Neuronal stem cell (in vitro differentiated cells): ENCODE measurements around the gene VPS16.

Experiments
- DNase-seq: peaks from one replicate; pipeline ENCODE4 v3.0.0-alpha.2; 2013; ENCODE audit warnings: low spot score
- H2AFZ ChIP-seq: one replicate; pipeline ENCODE4 v1.6.1; 2013; ENCODE audit warnings: mild to moderate bottlenecking, low read length, inconsistent platforms
- H2AK5ac ChIP-seq: 2 replicates; pipeline ENCODE4 v1.6.1; 2013; ENCODE audit warnings: low read depth, mild to moderate bottlenecking, inconsistent platforms, low read length, moderate library complexity, mixed read lengths
- H2BK120ac ChIP-seq: 2 replicates; pipeline ENCODE4 v1.6.1; 2013; ENCODE audit warnings: low read depth, mild to moderate bottlenecking, inconsistent platforms, low read length, moderate library complexity, mixed read lengths
- H2BK12ac ChIP-seq: one replicate; pipeline ENCODE4 v1.6.1; 2013; ENCODE audit warnings: low read length, inconsistent platforms
- H2BK15ac ChIP-seq: 2 replicates; pipeline ENCODE4 v1.6.1; 2013; ENCODE audit warnings: mild to moderate bottlenecking, low read length, inconsistent platforms, mixed read lengths
- H2BK5ac ChIP-seq: one replicate; pipeline ENCODE4 v1.6.1; 2013; ENCODE audit warnings: inconsistent platforms, mild to moderate bottlenecking, low read length, moderate library complexity
- H3K14ac ChIP-seq: one replicate; pipeline ENCODE4 v1.6.1; 2013; ENCODE audit warnings: low read length, inconsistent platforms
- H3K18ac ChIP-seq: 2 replicates; pipeline ENCODE4 v1.6.1; 2013; ENCODE audit warnings: low read length, inconsistent platforms
- H3K23ac ChIP-seq: 2 replicates; pipeline ENCODE4 v1.6.1; 2013; ENCODE audit warnings: low read depth, mild to moderate bottlenecking, mixed read lengths, low read length, inconsistent platforms; ENCODE audit not compliant: poor library complexity
- H3K27ac ChIP-seq: replicated peaks from 3 replicates; pipeline ENCODE4 v1.5.1; 2013; ENCODE audit warnings: low read length, inconsistent platforms
- H3K27me3 ChIP-seq, 3 experiments: 2 replicates each; pipeline ENCODE4 v1.6.1; 2013; ENCODE audit warnings: low read length in 3 of 3, mild to moderate bottlenecking in 2 of 3, inconsistent platforms in 1 of 3, low read depth in 1 of 3, mixed read lengths in 1 of 3, moderate library complexity in 1 of 3; ENCODE audit not compliant: control insufficient read depth in 3 of 3, insufficient read depth in 3 of 3
- H3K36me3 ChIP-seq, 2 donors: replicated peaks in 1 of 2; 2 replicates each; pipeline ENCODE4 v1.6.1; 2013; ENCODE audit warnings: low read length in 2 of 2; ENCODE audit not compliant: control insufficient read depth in 2 of 2, insufficient read depth in 2 of 2
- H3K4ac ChIP-seq: 2 replicates; pipeline ENCODE4 v1.6.1; 2013; ENCODE audit warnings: inconsistent platforms, mild to moderate bottlenecking, low read length, moderate library complexity
- H3K4me1 ChIP-seq, 2 donors: 1 replicate in 1 of 2; 2 replicates in 1 of 2; pipeline ENCODE4 v1.6.1; 2013; ENCODE audit warnings: low read length in 2 of 2, low read depth in 1 of 2; ENCODE audit not compliant: control insufficient read depth in 2 of 2, insufficient read depth in 1 of 2
- H3K4me2 ChIP-seq: one replicate; pipeline ENCODE4 v1.6.1; 2013; ENCODE audit warnings: mild to moderate bottlenecking, low read length, inconsistent platforms; ENCODE audit not compliant: insufficient read depth, poor library complexity, severe bottlenecking
- H3K4me3 ChIP-seq, 2 donors: 2 replicates each; pipeline ENCODE4 v1.5.1; 2013; ENCODE audit warnings: low read length in 2 of 2, mild to moderate bottlenecking in 2 of 2, inconsistent platforms in 1 of 2, moderate library complexity in 1 of 2
- H3K79me1 ChIP-seq: one replicate; pipeline ENCODE4 v1.6.1; 2013; ENCODE audit warnings: low read depth, mild to moderate bottlenecking, inconsistent platforms, low read length, moderate library complexity
- H3K9ac ChIP-seq: one replicate; pipeline ENCODE4 v1.6.1; 2013; ENCODE audit warnings: mild to moderate bottlenecking, low read depth, low read length, inconsistent platforms; ENCODE audit not compliant: poor library complexity
- H3K9me3 ChIP-seq, 2 donors: replicated peaks in 1 of 2; 2 replicates each; pipeline versions ENCODE3 to v1.6.1; 2013; ENCODE audit warnings: low read length in 2 of 2, mild to moderate bottlenecking in 2 of 2, inconsistent platforms in 1 of 2, low read depth in 1 of 2, mixed read lengths in 1 of 2, moderate library complexity in 1 of 2; ENCODE audit not compliant: control insufficient read depth in 2 of 2, insufficient read depth in 1 of 2
- H4K8ac ChIP-seq: one replicate; pipeline ENCODE4 v1.6.1; 2013; ENCODE audit warnings: low read depth, mild to moderate bottlenecking, inconsistent platforms, low read length, moderate library complexity
- H4K91ac ChIP-seq: one replicate; pipeline ENCODE4 v1.6.1; 2013; ENCODE audit warnings: low read length, low read depth, mild to moderate bottlenecking, inconsistent platforms; ENCODE audit not compliant: poor library complexity
- WGBS, 2 donors: extraction: QIAGEN DNeasy Blood & Tissue Kit; methylation state at CpG; one replicate each; pipeline ENCODE4 v1.1.7; 2013; ENCODE audit warnings: missing lambda C conversion rate in 2 of 2, mixed read lengths in 1 of 2; ENCODE audit not compliant: insufficient read length in 2 of 2, insufficient replicate concordance in 1 of 2; ENCODE audit errors: extremely low coverage in 2 of 2; 5-methylcytosine and 5-hydroxymethylcytosine counted together

The VPS16 gene

DNA sequence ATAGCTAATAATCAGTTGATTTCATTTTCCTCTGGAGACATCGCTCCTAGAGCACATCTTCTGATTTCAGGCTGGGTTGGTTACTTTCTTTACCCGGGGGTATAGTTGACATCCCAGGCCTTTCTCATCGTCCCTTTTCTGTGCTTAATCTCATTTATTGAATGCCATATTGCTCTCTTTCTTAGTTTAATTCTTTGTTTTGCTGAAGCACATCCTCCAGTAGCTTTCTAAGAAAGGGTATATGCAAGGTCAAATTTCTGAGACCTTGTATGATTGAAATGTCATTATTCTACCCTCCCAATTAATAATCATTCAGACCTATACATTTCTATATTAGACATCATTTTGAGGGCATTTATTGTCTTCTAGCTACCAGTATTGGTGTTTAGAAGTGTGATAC is 28.4 kb upstream of the VPS16 start:
- H2BK5ac ChIP-seq, result no peak overlapping the region
- no peak overlapping the region for H2BK12ac ChIP-seq
- H3K4ac ChIP-seq, result no peak overlapping the region
- no peak overlapping the region for H2AK5ac ChIP-seq
- no peak overlapping the region for H2BK15ac ChIP-seq
- peaks cover 2 to 10% of the 10 kb centered on the region in 2 donors for H3K9me3 ChIP-seq
- no peak overlapping the region for H4K8ac ChIP-seq
- no peak overlapping the region for H2AFZ ChIP-seq
- no peaks in the 10 kb centered on the region for H3K79me1 ChIP-seq
- no CpG with 5 or more reads among the region's 3 CpGs for WGBS, 2 donors
- no peak overlapping the region for H3K9ac ChIP-seq
- no peak overlapping the region for H2BK120ac ChIP-seq
- DNase-seq, result no peak
- H3K23ac ChIP-seq, result no peak overlapping the region
- no peak overlapping the region for H4K91ac ChIP-seq
- H3K4me2 ChIP-seq, result no peak overlapping the region
- no peak overlapping the region for H3K27ac ChIP-seq
- no peaks in the 10 kb centered on the region for H3K4me1 ChIP-seq
- no peak overlapping the region for H3K14ac ChIP-seq
- H3K27me3 ChIP-seq, result peaks cover 2 to 7% (median 7%) of the 10 kb centered on the region in 3 experiments
- no peak overlapping the region for H3K4me3 ChIP-seq
- no peak overlapping the region for H3K18ac ChIP-seq
- no peaks in the 10 kb centered on the region for H3K36me3 ChIP-seq

DNA sequence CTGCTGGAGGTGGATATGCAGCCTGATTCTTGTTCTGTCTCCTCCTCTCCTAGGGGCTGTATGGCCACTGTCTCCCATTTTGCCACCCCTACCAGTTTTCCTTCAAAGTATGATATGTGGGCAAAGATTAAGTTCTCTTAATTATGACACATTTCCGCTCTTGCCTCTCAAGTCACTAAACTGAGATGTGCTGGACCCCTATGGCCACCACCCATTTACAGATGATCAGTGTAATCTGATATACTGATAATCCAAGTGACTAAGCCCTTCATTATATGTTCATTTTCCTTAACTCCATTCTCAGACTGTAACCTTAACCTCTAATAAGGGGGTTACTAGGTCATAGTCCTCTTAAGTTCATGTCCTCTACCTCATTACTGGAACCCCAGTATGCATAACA is 26.5 kb upstream of the VPS16 start:
- DNase-seq, result no peak
- peaks cover 0 to 10% of the 10 kb centered on the region in 2 donors for H3K9me3 ChIP-seq
- WGBS, 2 donors, result no CpG with 5 or more reads among the region's 1 CpG
- H2BK120ac ChIP-seq, result no peak overlapping the region
- no peak overlapping the region for H2BK15ac ChIP-seq
- H3K23ac ChIP-seq, result no peak overlapping the region
- no peak overlapping the region for H2BK5ac ChIP-seq
- H3K18ac ChIP-seq, result no peak overlapping the region
- H4K91ac ChIP-seq, result no peak overlapping the region
- no peaks in the 10 kb centered on the region for H3K4me1 ChIP-seq
- no peak overlapping the region for H3K14ac ChIP-seq
- no peak overlapping the region for H3K4me3 ChIP-seq
- no peak overlapping the region for H3K4me2 ChIP-seq
- peaks cover 0 to 24% (median 0%) of the 10 kb centered on the region in 3 experiments for H3K27me3 ChIP-seq
- H3K9ac ChIP-seq, result no peak overlapping the region
- H3K4ac ChIP-seq, result no peak overlapping the region
- H2BK12ac ChIP-seq, result no peak overlapping the region
- no peak overlapping the region for H2AFZ ChIP-seq
- H3K27ac ChIP-seq, result no peak overlapping the region
- H3K79me1 ChIP-seq, result no peaks in the 10 kb centered on the region
- no peak overlapping the region for H4K8ac ChIP-seq
- no peaks in the 10 kb centered on the region for H3K36me3 ChIP-seq
- no peak overlapping the region for H2AK5ac ChIP-seq

- Histone ChIP-seq H2BK5ac (no peak within 1 kb of the TSS), H2BK15ac (no peak within 1 kb of the TSS), H3K79me1 (no peaks in the 10 kb centered on the region), H4K8ac (no peak within 1 kb of the TSS), H3K14ac (no peak within 1 kb of the TSS), H4K91ac (no peak within 1 kb of the TSS), H2BK12ac (peak within 1 kb of the TSS; percentile 79), H3K9me3 (peaks cover 0 to 10% of the 10 kb centered on the region in 2 donors), H3K18ac (peak within 1 kb of the TSS; percentile 24), H3K4me2 (no peak within 1 kb of the TSS), H2AK5ac (peak within 1 kb of the TSS; percentile 35), H3K4me3 (no peak within 1 kb of the TSS), H2AFZ (no peak within 1 kb of the TSS), H3K36me3 (no peaks in the 10 kb centered on the region), H3K27ac (no peak within 1 kb of the TSS), H3K23ac (no peak within 1 kb of the TSS), H3K4ac (no peak within 1 kb of the TSS), H3K27me3 (peaks cover 0 to 28% (median 0%) of the 10 kb centered on the region in 3 experiments), H3K9ac (no peak within 1 kb of the TSS), H2BK120ac (no peak within 1 kb of the TSS), H3K4me1 (no peaks in the 10 kb centered on the region)
- no CpG with 5 or more reads among the region's 5 CpGs for WGBS, 2 donors
- DNase-seq, result no peak
Measured at GRCh38 chr20:2814587-2815051, 25.9 kb upstream of the VPS16 start, which contains the start of gene C20orf141. Gene C20orf141, plus strand, starts transcription at chr20:2814987. Its CDS starts 198 bp downstream, at chr20:2815185.

- no peak for DNase-seq
- H3K9ac ChIP-seq, result no peak overlapping the region
- WGBS, 2 donors, result no CpG with 5 or more reads among the region's 8 CpGs
Measured at GRCh38 chr20:2815242-2815900, 25.2 kb upstream of the VPS16 start.

More at GRCh38 chr20:2815242-2815900, 25.2 kb upstream of the VPS16 start:
- no peak overlapping the region for H2BK15ac ChIP-seq
- no peak overlapping the region for H4K8ac ChIP-seq
- no peaks in the 10 kb centered on the region for H3K79me1 ChIP-seq
- H2BK12ac ChIP-seq, result peak overlapping the region; percentile 79
- peak overlapping the region; percentile 24 for H3K18ac ChIP-seq
- no peak overlapping the region for H2BK5ac ChIP-seq
- H3K23ac ChIP-seq, result no peak overlapping the region
- peaks cover 0 to 36% (median 1%) of the 10 kb centered on the region in 3 experiments for H3K27me3 ChIP-seq
- H3K14ac ChIP-seq, result no peak overlapping the region
- no peak overlapping the region for H2AFZ ChIP-seq
- H3K36me3 ChIP-seq, result no peaks in the 10 kb centered on the region
- H4K91ac ChIP-seq, result no peak overlapping the region
- H2BK120ac ChIP-seq, result no peak overlapping the region
- peak overlapping the region; percentile 35 for H2AK5ac ChIP-seq
- no peak overlapping the region for H3K4ac ChIP-seq
- H3K4me1 ChIP-seq, result no peaks in the 10 kb centered on the region
- no peak overlapping the region for H3K27ac ChIP-seq
- no peak overlapping the region for H3K4me2 ChIP-seq
- H3K4me3 ChIP-seq, result no peak overlapping the region
- peaks cover 0 to 10% of the 10 kb centered on the region in 2 donors for H3K9me3 ChIP-seq
